ENCODE results near the gene SEMA5A. TPM values are rescaled to one million over a fixed set of nuclear protein-coding genes. Genes with fewer than 3 reads are reported as not detected.

SEMA5A gene
- polyA plus RNA-seq, 1 of the 3 experiments (the other 2 are of a cell fraction), result 0.58 TPM

DNA sequence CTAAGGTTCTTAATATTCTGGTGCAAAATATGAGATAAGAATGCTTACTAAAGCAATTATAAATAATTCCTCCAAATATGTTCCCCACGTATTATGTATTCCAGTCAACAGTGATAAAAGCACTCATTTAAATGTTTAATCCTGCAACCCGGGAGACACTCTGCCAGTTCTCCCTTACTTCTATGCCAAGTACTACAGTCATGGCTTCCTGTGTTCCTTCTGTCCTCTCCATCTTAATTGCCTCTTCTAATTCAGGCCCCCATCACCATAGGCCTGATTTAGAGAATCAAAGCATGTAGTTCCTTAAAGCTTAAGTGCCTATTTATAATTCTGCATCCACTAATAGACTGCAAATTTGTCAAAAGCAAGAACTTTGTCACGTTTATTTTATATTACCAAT, 474.8 kb downstream of the SEMA5A start:
- Histone ChIP-seq H3K4me3 (ENCODE audit: low read depth in 2 of 2, low read length in 1 of 2) (no peak overlapping the region), H3K27me3 (ENCODE audit: insufficient read depth) (no peaks in the 10 kb centered on the region), H3K9me2 (no peaks in the 10 kb centered on the region), H3K4me2 (no peak overlapping the region), H3K27ac (ENCODE audit: low read depth in 2 of 2, low read length in 1 of 2) (no peak overlapping the region), H3K79me2 (ENCODE audit: insufficient read depth) (no peaks in the 10 kb centered on the region), H3K9me3 (no peaks in the 10 kb centered on the region), H3K9ac (no peak overlapping the region), H3K4me1 (ENCODE audit: control insufficient read depth in 1 of 2, insufficient read depth in 2 of 2, low read depth in 1 of 2, low read length in 1 of 2) (no peaks in the 10 kb centered on the region), H2AFZ (ENCODE audit: low read depth) (no peak overlapping the region), H3K36me3 (replicated peaks in 1 of 2; ENCODE audit: control insufficient read depth in 1 of 2, insufficient read depth in 2 of 2, low read length in 1 of 2) (no peaks in the 10 kb centered on the region), H3F3A (replicated peaks; ENCODE audit: insufficient read depth) (no peaks in the 10 kb centered on the region), H4K20me1 (ENCODE audit: insufficient read depth) (no peaks in the 10 kb centered on the region)
- CTCF ChIA-PET, result no interaction called here
- POLR2A ChIA-PET, result no interaction called here
- WGBS (ENCODE audit: low lambda C conversion rate), result 54% methylated on average over 3 of the region's 3 CpGs
- TF ChIP-seq FOXJ3 (CRISPR knock-in tag; IDR thresholded peaks at IDR 0.05) (no peak), POLR2AphosphoS5 (IDR thresholded peaks at IDR 0.05; ENCODE audit: low read depth, low read length) (no peak), TAF1 (IDR thresholded peaks at IDR 0.05; ENCODE audit: borderline replicate concordance, low read depth, low read length) (no peak), NFIC (IDR thresholded peaks at IDR 0.05; ENCODE audit: borderline replicate concordance) (no peak), TCF12 (IDR thresholded peaks at IDR 0.05) (no peak), SIN3A (IDR thresholded peaks at IDR 0.05; ENCODE audit: borderline replicate concordance, low read depth, low read length) (no peak), FOXM1 (IDR thresholded peaks at IDR 0.05; ENCODE audit: low read depth) (no peak), MXI1 (IDR thresholded peaks at IDR 0.05; ENCODE audit: low read depth, low read length) (no peak), JUND (IDR thresholded peaks at IDR 0.05) (no peak), RCOR1 (IDR thresholded peaks at IDR 0.05; ENCODE audit: low read length) (no peak), ELF1 (IDR thresholded peaks at IDR 0.05) (no peak)
- TF ChIP-seq, protein P1, sequence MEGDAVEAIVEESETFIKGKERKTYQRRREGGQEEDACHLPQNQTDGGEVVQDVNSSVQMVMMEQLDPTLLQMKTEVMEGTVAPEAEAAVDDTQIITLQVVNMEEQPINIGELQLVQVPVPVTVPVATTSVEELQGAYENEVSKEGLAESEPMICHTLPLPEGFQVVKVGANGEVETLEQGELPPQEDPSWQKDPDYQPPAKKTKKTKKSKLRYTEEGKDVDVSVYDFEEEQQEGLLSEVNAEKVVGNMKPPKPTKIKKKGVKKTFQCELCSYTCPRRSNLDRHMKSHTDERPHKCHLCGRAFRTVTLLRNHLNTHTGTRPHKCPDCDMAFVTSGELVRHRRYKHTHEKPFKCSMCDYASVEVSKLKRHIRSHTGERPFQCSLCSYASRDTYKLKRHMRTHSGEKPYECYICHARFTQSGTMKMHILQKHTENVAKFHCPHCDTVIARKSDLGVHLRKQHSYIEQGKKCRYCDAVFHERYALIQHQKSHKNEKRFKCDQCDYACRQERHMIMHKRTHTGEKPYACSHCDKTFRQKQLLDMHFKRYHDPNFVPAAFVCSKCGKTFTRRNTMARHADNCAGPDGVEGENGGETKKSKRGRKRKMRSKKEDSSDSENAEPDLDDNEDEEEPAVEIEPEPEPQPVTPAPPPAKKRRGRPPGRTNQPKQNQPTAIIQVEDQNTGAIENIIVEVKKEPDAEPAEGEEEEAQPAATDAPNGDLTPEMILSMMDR (IDR thresholded peaks at IDR 0.05), result no peak
- TF ChIP-seq, protein P2, sequence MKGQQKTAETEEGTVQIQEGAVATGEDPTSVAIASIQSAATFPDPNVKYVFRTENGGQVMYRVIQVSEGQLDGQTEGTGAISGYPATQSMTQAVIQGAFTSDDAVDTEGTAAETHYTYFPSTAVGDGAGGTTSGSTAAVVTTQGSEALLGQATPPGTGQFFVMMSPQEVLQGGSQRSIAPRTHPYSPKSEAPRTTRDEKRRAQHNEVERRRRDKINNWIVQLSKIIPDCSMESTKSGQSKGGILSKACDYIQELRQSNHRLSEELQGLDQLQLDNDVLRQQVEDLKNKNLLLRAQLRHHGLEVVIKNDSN (IDR thresholded peaks at IDR 0.05; ENCODE audit: borderline replicate concordance, low read depth), result no peak
- TF ChIP-seq, protein P3, sequence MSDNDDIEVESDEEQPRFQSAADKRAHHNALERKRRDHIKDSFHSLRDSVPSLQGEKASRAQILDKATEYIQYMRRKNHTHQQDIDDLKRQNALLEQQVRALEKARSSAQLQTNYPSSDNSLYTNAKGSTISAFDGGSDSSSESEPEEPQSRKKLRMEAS (IDR thresholded peaks at IDR 0.05; ENCODE audit: low read depth), result no peak
- TF ChIP-seq, protein P4, sequence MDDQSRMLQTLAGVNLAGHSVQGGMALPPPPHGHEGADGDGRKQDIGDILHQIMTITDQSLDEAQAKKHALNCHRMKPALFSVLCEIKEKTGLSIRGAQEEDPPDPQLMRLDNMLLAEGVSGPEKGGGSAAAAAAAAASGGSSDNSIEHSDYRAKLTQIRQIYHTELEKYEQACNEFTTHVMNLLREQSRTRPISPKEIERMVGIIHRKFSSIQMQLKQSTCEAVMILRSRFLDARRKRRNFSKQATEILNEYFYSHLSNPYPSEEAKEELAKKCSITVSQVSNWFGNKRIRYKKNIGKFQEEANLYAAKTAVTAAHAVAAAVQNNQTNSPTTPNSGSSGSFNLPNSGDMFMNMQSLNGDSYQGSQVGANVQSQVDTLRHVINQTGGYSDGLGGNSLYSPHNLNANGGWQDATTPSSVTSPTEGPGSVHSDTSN (IDR thresholded peaks at IDR 0.05), result no peak
- TF ChIP-seq, protein P5, sequence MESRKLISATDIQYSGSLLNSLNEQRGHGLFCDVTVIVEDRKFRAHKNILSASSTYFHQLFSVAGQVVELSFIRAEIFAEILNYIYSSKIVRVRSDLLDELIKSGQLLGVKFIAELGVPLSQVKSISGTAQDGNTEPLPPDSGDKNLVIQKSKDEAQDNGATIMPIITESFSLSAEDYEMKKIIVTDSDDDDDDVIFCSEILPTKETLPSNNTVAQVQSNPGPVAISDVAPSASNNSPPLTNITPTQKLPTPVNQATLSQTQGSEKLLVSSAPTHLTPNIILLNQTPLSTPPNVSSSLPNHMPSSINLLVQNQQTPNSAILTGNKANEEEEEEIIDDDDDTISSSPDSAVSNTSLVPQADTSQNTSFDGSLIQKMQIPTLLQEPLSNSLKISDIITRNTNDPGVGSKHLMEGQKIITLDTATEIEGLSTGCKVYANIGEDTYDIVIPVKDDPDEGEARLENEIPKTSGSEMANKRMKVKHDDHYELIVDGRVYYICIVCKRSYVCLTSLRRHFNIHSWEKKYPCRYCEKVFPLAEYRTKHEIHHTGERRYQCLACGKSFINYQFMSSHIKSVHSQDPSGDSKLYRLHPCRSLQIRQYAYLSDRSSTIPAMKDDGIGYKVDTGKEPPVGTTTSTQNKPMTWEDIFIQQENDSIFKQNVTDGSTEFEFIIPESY (IDR thresholded peaks at IDR 0.05; ENCODE audit: borderline replicate concordance, low read depth), result no peak
- no peak for DNase-seq
